ENCODE results near the gene TOR3A.

Gene TOR3A

DNA sequence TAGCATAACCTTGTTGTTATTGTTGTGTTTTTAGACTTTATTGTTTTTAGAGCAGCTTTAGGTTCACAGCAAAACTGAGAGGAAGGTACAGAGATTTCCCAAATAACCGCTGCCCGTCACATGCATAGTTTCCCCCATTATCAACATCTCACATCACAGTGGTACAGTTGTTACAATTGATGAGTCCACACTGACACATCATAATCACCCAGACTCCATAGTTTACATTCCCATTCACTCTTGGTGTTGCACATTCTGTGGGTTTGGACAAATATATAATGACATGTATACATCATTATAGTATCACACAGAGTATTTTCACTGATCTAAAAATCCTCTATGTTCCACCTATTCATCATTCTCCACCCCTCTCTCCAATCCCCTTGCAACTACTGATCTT, 25.9 kb upstream of the TOR3A start:
- no peaks in the 10 kb centered on the region for H3K27me3 ChIP-seq (ENCODE audit: control insufficient read depth in 1 of 2, insufficient read depth in 1 of 2, low read length in 2 of 2)
- no peak overlapping the region for H2BK5ac ChIP-seq (ENCODE audit: low read depth, low read length, poor library complexity, severe bottlenecking)
- no peak overlapping the region for H2BK120ac ChIP-seq (ENCODE audit: low read depth, low read length)
- H2BK12ac ChIP-seq (ENCODE audit: low read length in 2 of 2), result no peak overlapping the region
- no peak overlapping the region for H2BK15ac ChIP-seq (ENCODE audit: low read depth, poor library complexity, severe bottlenecking)
- peaks cover 6 to 47% of the 10 kb centered on the region in 2 experiments for H3K36me3 ChIP-seq (ENCODE audit: control insufficient read depth in 1 of 2, insufficient read depth in 2 of 2, low read depth in 1 of 2, low read length in 2 of 2)
- no peak overlapping the region for H3K4me3 ChIP-seq (ENCODE audit: insufficient read depth in 1 of 2, low read depth in 1 of 2, low read length in 2 of 2)
- H3K9me3 ChIP-seq (ENCODE audit: control insufficient read depth, low read length), result peaks cover 4% of the 10 kb centered on the region
- H3K14ac ChIP-seq (ENCODE audit: low read length in 2 of 2), result no peak overlapping the region
- no peak overlapping the region for H3K9ac ChIP-seq (ENCODE audit: low read length)
- no peak overlapping the region for H2AK5ac ChIP-seq (ENCODE audit: low read length, severe bottlenecking)
- peaks cover 3% of the 10 kb centered on the region for H3K4me1 ChIP-seq (ENCODE audit: control insufficient read depth, insufficient read depth, low read depth, low read length)
- H3K79me1 ChIP-seq (replicated peaks; ENCODE audit: low read length, poor library complexity, severe bottlenecking), result peaks cover 9% of the 10 kb centered on the region
- WGBS, result 94% methylated on average over 2 of the region's 2 CpGs
- H2AFZ ChIP-seq (ENCODE audit: low read depth, low read length), result no peak overlapping the region
- H3K4me2 ChIP-seq (ENCODE audit: low read length, poor library complexity, severe bottlenecking), result no peak overlapping the region
- no peak overlapping the region for H3K4ac ChIP-seq (ENCODE audit: low read depth in 1 of 2, low read length in 2 of 2)
- no peak overlapping the region for H3K18ac ChIP-seq (ENCODE audit: low read depth in 1 of 2, low read length in 2 of 2)
- no peak overlapping the region for H4K8ac ChIP-seq (ENCODE audit: low read length)
- no peak overlapping the region for H4K91ac ChIP-seq (ENCODE audit: low read length)
- H3K27ac ChIP-seq (ENCODE audit: low read length, poor library complexity, severe bottlenecking), result no peak overlapping the region
- H3K23ac ChIP-seq (ENCODE audit: low read length in 2 of 2), result no peak overlapping the region
- DNase-seq, result no peak

DNA sequence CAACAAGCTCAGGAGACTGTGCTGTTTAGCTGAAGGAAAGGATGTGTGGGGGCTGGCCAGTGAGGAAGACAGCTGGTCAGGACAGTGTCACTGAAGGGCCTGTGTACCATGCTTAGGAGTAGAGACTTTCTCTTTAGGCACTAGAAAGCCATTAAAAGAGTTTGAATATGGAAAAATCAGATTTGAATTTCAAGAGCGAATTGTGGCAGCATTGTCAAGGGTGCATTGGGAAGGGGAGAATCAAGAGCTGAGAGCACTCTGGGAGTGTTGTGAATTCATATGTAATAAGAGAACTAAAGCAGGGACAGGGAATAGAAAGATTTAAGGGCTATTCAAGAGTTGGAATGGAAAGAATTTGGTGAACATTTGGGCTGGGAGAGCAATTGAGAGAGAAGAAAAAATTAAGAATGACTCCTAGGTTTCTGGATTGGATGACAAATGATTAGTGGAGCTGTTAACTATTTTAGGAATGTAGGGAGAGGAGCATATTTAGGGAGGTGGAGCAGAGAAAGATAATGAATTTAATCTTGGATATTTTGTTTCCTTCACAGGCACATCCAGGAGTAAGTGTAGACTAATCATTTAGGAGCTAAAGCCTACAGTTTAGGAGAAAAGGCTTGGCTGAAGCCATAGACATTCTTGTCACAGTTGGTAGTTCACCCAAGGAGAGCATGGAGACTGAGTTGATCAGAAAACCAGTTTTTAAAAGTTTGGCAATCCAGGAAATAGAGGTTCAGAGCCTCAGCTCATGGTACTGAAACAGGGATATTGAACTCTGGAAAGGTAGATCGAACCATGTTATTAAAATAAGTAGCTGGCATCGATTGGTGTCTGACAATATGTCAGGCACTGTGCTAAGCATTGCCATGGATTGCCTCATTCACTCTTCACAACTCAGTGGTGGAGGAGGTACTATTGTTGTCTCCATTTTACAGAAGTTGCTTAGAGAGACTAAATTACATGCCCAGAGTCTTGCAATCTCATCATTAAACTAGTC, 23.1 kb upstream of the TOR3A start:
- Histone ChIP-seq H3K4ac (ENCODE audit: low read depth in 1 of 2, low read length in 2 of 2) (no peak overlapping the region), H3K36me3 (ENCODE audit: control insufficient read depth in 1 of 2, insufficient read depth in 2 of 2, low read depth in 1 of 2, low read length in 2 of 2) (peaks cover 0 to 50% of the 10 kb centered on the region in 2 experiments), H3K4me3 (ENCODE audit: insufficient read depth in 1 of 2, low read depth in 1 of 2, low read length in 2 of 2) (peak overlapping the region in 1 of 2 experiments; percentile 2), H2BK12ac (ENCODE audit: low read length in 2 of 2) (peak overlapping the region in 1 of 2 experiments; percentile 49), H3K14ac (ENCODE audit: low read length in 2 of 2) (no peak overlapping the region), H3K79me1 (replicated peaks; ENCODE audit: low read length, poor library complexity, severe bottlenecking) (peaks cover 8% of the 10 kb centered on the region), H2BK120ac (ENCODE audit: low read depth, low read length) (no peak overlapping the region), H2BK5ac (ENCODE audit: low read depth, low read length, poor library complexity, severe bottlenecking) (no peak overlapping the region), H4K8ac (ENCODE audit: low read length) (no peak overlapping the region), H4K91ac (ENCODE audit: low read length) (no peak overlapping the region), H3K27me3 (ENCODE audit: control insufficient read depth in 1 of 2, insufficient read depth in 1 of 2, low read length in 2 of 2) (no peaks in the 10 kb centered on the region), H2BK15ac (ENCODE audit: low read depth, poor library complexity, severe bottlenecking) (no peak overlapping the region), H3K4me1 (ENCODE audit: control insufficient read depth, insufficient read depth, low read depth, low read length) (peaks cover 3% of the 10 kb centered on the region), H3K18ac (ENCODE audit: low read depth in 1 of 2, low read length in 2 of 2) (peak overlapping the region in 1 of 2 experiments; percentile 19), H2AFZ (ENCODE audit: low read depth, low read length) (no peak overlapping the region), H2AK5ac (ENCODE audit: low read length, severe bottlenecking) (no peak overlapping the region), H3K4me2 (ENCODE audit: low read length, poor library complexity, severe bottlenecking) (no peak overlapping the region), H3K9me3 (ENCODE audit: control insufficient read depth, low read length) (peaks cover 4% of the 10 kb centered on the region), H3K23ac (ENCODE audit: low read length in 2 of 2) (no peak overlapping the region), H3K9ac (ENCODE audit: low read length) (peak overlapping the region; percentile 67), H3K27ac (ENCODE audit: low read length, poor library complexity, severe bottlenecking) (peak overlapping the region; percentile 70)
- WGBS, result 95% methylated on average over 3 of the region's 3 CpGs
- DNase-seq, result no peak

DNA sequence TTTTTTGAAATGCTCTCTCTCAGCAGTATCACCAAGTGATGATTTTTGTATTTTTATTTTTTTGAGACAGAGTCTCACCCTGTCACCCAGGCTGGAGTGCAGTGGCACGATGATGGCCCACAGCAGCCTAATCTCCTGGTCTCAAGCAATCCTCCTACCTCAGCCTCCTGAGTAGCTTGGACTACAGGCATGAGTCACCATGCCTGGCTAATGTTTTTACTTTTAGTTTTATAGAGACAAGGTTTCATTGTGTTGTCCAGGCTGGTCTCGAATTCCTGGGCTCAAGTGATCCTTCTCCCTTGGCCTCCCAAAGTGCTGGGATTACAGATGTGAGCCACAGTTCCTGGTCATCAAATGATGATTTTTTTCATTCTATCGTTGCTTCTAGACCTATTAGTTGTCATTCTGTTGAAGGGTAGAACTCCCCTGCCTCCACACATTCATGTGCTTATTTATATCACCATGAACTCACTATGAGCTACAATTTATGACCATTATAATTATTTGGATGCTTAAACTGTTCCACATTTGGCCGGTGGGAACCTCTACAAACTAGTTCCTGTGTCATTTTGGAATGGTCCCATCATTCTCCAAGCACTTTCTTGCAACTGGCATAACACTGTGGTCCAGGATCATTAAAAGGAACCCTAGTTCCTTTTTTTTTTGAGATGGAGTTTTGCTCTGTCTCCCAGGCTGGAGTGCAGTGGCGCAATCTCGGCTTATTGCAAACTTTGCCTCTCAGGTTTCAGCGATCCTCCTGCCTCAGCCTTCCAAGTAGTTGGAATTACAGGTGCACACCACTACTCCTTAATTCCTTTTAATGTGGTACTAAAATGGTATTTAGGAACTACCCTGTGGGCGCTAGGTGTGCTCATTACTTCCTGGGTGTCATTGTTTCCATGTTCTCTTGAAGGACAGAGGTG, 20.2 kb upstream of the TOR3A start:
- H3K9ac ChIP-seq (ENCODE audit: low read length), result no peak overlapping the region
- H3K23ac ChIP-seq (ENCODE audit: low read length in 2 of 2), result no peak overlapping the region
- no peak overlapping the region for H4K91ac ChIP-seq (ENCODE audit: low read length)
- DNase-seq, result no peak
- no peak overlapping the region for H2BK120ac ChIP-seq (ENCODE audit: low read depth, low read length)
- H3K36me3 ChIP-seq (ENCODE audit: control insufficient read depth in 1 of 2, insufficient read depth in 2 of 2, low read depth in 1 of 2, low read length in 2 of 2), result peaks cover 3 to 55% of the 10 kb centered on the region in 2 experiments
- no peak overlapping the region for H2AFZ ChIP-seq (ENCODE audit: low read depth, low read length)
- H3K4ac ChIP-seq (ENCODE audit: low read depth in 1 of 2, low read length in 2 of 2), result no peak overlapping the region
- H3K27ac ChIP-seq (ENCODE audit: low read length, poor library complexity, severe bottlenecking), result no peak overlapping the region
- H3K4me2 ChIP-seq (ENCODE audit: low read length, poor library complexity, severe bottlenecking), result no peak overlapping the region
- no peaks in the 10 kb centered on the region for H3K27me3 ChIP-seq (ENCODE audit: control insufficient read depth in 1 of 2, insufficient read depth in 1 of 2, low read length in 2 of 2)
- H3K9me3 ChIP-seq (ENCODE audit: control insufficient read depth, low read length), result peaks cover under 1% of the 10 kb centered on the region
- no peak overlapping the region for H2BK12ac ChIP-seq (ENCODE audit: low read length in 2 of 2)
- H3K4me1 ChIP-seq (ENCODE audit: control insufficient read depth, insufficient read depth, low read depth, low read length), result peaks cover 3% of the 10 kb centered on the region
- no peak overlapping the region for H2BK5ac ChIP-seq (ENCODE audit: low read depth, low read length, poor library complexity, severe bottlenecking)
- no peak overlapping the region for H2AK5ac ChIP-seq (ENCODE audit: low read length, severe bottlenecking)
- no peak overlapping the region for H3K4me3 ChIP-seq (ENCODE audit: insufficient read depth in 1 of 2, low read depth in 1 of 2, low read length in 2 of 2)
- 87% methylated on average over 5 of the region's 8 CpGs for WGBS
- no peak overlapping the region for H3K14ac ChIP-seq (ENCODE audit: low read length in 2 of 2)
- H2BK15ac ChIP-seq (ENCODE audit: low read depth, poor library complexity, severe bottlenecking), result no peak overlapping the region
- no peak overlapping the region for H4K8ac ChIP-seq (ENCODE audit: low read length)
- H3K79me1 ChIP-seq (replicated peaks; ENCODE audit: low read length, poor library complexity, severe bottlenecking), result peaks cover 7% of the 10 kb centered on the region
- no peak overlapping the region for H3K18ac ChIP-seq (ENCODE audit: low read depth in 1 of 2, low read length in 2 of 2)

DNA sequence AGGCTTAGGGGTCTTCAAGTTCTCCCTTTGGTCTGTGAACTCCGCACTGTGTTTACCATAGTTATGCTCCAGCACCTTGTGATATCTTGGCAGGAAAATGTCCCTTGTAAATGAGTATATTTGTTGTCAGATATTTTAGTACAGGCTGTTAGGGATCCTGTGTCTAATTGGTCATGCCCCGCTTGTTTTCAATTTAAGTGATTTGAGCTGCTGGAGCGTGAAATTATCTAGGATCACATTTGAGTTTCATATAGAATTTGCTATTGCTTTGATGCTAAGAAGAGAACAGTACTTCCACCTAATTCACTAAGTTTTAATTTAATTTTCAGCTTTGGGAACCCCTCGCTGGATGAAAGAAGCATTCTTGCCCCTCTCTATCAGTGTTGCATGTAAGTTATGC, 15.4 kb upstream of the TOR3A start:
- Histone ChIP-seq H3K27ac (ENCODE audit: low read length, poor library complexity, severe bottlenecking) (no peak overlapping the region), H4K91ac (ENCODE audit: low read length) (no peak overlapping the region), H3K14ac (ENCODE audit: low read length in 2 of 2) (no peak overlapping the region), H3K4me2 (ENCODE audit: low read length, poor library complexity, severe bottlenecking) (no peak overlapping the region), H2BK5ac (ENCODE audit: low read depth, low read length, poor library complexity, severe bottlenecking) (no peak overlapping the region), H3K4me1 (ENCODE audit: control insufficient read depth, insufficient read depth, low read depth, low read length) (no peaks in the 10 kb centered on the region), H2BK12ac (ENCODE audit: low read length in 2 of 2) (no peak overlapping the region), H3K79me1 (replicated peaks; ENCODE audit: low read length, poor library complexity, severe bottlenecking) (peaks cover 4% of the 10 kb centered on the region), H3K27me3 (ENCODE audit: control insufficient read depth in 1 of 2, insufficient read depth in 1 of 2, low read length in 2 of 2) (no peaks in the 10 kb centered on the region), H3K4ac (ENCODE audit: low read depth in 1 of 2, low read length in 2 of 2) (no peak overlapping the region), H2AFZ (ENCODE audit: low read depth, low read length) (no peak overlapping the region), H3K4me3 (ENCODE audit: insufficient read depth in 1 of 2, low read depth in 1 of 2, low read length in 2 of 2) (no peak overlapping the region), H3K9me3 (ENCODE audit: control insufficient read depth, low read length) (no peaks in the 10 kb centered on the region), H2BK15ac (ENCODE audit: low read depth, poor library complexity, severe bottlenecking) (no peak overlapping the region), H3K23ac (ENCODE audit: low read length in 2 of 2) (no peak overlapping the region), H3K9ac (ENCODE audit: low read length) (no peak overlapping the region), H3K36me3 (ENCODE audit: control insufficient read depth in 1 of 2, insufficient read depth in 2 of 2, low read depth in 1 of 2, low read length in 2 of 2) (peaks cover 14 to 66% of the 10 kb centered on the region in 2 experiments), H3K18ac (ENCODE audit: low read depth in 1 of 2, low read length in 2 of 2) (no peak overlapping the region), H2BK120ac (ENCODE audit: low read depth, low read length) (no peak overlapping the region), H2AK5ac (ENCODE audit: low read length, severe bottlenecking) (no peak overlapping the region), H4K8ac (ENCODE audit: low read length) (no peak overlapping the region)
- WGBS, result 99% methylated on average over 3 of the region's 4 CpGs
- DNase-seq, result no peak

Measured in mesenchymal stem cell (in vitro differentiated cells and primary cell).